NOMO-1 (cell line): ENCODE measurements around the gene FAIM2.
A peak's percentile ranks its signal among the peaks of the same experiment; 100 is the strongest.

Experiments used
- DNase-seq, 2 experiments: peaks; one replicate each; lab custom pipeline; 2025; ENCODE audit not compliant: unreplicated experiment in 2 of 2; lab: John Stamatoyannopoulos, UW

Gene FAIM2

GRCh38 chr12:49941556-49942511 is 38.1 kb upstream of the FAIM2 start:
- peak in 1 of 2 experiments; percentile 30 for DNase-seq

DNA sequence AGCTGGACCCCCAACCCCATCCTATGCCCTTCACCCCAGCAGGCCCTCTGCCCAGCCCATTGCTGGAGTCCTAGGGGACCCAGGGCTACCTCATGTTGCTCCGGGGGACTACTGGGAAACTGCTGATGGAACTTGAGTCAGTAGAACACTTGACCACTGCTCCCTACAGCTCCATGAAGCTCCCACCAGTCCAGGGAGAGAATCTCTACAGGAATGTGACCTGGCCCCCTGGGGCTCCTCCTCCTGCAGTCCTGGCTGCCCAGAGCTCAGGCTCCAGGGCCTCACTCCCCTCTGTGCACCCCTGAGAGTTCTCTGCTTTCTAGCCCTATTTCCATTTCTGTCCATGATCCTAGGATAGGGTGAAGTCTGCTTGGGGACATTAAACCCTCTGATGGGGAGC is 36.0 kb upstream of the FAIM2 start:
- no peak for DNase-seq

- DNase-seq = no peak
These were observed 35.6 kb upstream of the FAIM2 start for GRCh38 chr12:49939307-49939706.

GRCh38 chr12:49937639-49938300 is 34.1 kb upstream of the FAIM2 start:
- DNase-seq = no peak

DNA sequence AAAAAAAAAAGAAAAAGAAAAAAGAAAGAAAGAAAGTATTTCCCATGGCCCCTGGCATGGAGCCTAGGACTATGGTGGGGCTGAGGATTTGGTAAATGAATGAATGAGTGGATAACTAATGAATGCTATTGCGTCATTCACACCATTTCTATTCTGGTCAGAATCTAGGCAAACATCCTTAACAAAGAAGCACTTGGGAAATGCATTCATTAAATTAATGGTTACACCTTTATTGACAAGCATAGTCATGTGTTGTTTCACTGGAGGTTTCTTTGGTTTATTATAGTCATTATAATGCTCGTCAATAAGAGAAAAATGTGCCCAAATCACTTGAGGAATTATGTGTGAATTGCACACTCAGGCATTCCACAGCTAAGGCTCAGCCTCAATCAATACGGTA is 33.2 kb upstream of the FAIM2 start:
- DNase-seq = no peak

DNA sequence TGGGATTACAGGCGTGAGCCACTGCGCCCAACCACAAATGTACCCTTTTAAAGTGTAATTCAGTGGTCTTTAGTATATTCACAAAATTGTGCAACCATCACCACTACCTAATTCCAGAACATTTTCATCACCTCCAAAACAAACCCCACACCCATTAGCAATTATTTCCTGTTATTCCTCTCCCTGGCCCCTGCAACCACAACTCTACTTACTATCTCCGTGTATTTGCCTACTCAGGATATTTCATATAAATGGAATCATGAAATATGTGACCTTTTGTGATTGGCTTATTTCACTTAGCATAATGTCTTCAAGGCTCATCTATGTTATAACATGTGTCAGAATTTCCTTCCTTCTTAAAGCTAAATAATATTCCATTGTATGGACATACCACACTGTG is 30.8 kb upstream of the FAIM2 start:
- no peak for DNase-seq

- no peak for DNase-seq
These were observed 30.1 kb upstream of the FAIM2 start for GRCh38 chr12:49933796-49934195.

DNA sequence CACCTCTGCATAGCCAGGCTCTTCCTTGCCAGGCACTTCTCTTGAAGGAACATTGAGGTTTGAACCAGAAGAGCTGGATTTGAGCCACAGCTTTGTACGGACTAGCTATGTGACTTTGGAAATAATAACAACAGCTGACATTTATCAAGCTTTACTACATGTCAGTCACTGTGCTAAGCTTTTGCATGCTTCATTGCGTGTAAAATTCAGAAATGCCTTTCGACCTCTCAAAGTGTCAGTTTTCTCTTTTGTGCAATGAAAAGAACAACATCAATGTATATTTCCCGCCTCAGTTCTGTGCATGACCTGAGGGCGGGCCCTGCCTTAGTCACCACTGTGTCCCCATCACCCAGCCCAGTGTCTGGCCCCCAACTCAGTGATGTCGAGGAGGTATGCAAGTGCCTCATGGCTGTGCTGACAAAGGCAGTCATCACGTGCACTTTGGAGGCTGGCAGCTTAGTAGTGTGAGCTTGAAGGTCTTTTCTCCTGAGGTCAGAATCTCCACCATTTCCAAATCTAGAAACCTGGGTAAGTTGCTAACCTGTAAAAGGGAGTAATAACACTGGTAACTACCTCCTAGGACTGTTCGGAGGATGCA is 28.9 kb upstream of the FAIM2 start:
- no peak for DNase-seq

GRCh38 chr12:49932023-49932422 is 28.3 kb upstream of the FAIM2 start:
- no peak for DNase-seq

DNA sequence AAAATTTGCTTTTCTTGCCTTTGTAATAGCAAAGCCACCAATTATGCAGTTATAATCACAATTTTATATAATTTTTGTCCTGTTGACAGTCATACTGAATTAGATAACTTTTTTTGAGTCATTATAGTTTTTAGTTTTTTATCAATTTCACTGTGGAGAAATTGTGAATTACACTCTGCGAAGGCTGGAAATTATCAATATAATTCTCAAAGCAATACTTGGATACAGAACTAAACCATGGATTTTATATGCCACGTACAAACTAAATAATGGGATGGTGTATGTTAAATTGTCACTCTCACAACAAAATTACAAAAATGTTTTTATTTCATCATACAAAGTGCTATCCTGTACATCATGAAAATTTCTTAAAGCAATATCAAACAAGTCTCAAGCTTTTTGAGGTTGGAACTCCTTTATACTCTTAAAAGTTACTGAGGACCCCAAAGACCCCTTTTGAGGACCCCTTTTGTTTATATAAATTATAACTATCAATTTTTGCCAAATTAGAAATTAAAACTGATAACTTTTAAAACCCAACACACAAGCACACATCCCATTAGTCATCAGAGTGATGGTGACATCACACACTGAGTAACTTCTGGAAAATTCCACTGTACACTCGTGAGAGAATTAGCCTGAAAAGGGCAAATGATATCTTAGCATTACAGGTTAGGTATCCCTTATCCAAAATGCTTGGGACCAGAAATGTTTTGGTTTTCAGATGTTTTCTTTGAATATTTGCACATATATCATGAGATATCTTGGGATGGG is 27.0 kb upstream of the FAIM2 start:
- DNase-seq = no peak

- DNase-seq = no peak
These were observed 25.9 kb upstream of the FAIM2 start for GRCh38 chr12:49929581-49929980.

DNA sequence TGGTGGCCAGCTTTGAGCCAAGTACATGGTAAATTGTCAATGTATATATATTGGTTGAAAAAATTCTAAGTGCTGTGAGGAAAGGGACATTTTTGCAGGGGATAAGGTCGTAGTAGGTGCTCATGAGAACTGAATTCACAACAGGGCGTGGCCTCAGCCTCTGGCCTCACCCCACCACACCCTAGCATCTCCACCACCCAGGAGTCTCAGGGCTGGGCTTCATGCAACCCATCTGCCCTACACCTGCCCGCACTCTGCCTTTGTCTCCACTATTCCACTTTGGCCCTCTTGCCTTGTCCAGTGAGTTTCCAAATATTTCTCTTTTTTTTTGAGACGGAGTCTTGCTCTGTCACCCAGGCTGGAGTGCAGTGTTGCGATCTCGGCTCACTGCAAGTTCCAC is 24.8 kb upstream of the FAIM2 start:
- no peak for DNase-seq

- no peak for DNase-seq
These were observed 21.9 kb upstream of the FAIM2 start for GRCh38 chr12:49925433-49926204.

GRCh38 chr12:49924628-49925246 is 21.0 kb upstream of the FAIM2 start:
- no peak for DNase-seq

- DNase-seq = no peak
These were observed 20.3 kb upstream of the FAIM2 start for GRCh38 chr12:49923880-49924556.

GRCh38 chr12:49923035-49923644 is 19.4 kb upstream of the FAIM2 start:
- no peak for DNase-seq

DNA sequence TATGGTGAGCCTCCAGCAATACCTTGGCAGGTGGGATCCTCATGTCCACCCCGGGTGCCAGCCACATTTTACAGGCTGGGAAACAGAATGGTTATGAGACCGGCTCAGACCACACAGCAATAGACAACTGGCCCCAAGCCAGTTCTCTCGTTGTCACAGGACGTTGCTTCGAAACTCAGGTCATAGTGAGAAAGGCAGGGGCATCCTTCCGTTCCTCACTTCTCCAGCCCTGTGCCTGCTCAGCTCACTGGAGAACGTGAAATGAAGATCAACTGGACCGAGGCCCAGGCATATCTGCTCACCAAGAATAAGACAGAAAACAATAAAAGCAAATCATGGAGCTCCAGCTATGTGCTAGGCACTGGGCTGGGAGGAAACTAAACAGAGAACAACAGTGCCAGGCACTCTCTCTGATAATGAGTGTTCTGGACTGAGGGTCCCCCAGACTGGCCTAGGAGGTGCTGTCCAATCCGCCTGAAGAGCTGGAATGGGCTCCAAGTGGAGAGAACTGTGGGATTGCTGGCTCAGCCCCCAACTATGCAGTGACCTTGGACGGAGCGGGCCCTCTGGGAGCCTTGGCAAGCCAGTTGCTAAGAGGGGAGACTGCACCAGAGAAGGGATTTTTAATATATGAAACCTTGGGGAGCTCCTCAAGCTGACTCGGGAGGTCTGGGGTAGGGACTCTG is 18.8 kb upstream of the FAIM2 start:
- DNase-seq = no peak

GRCh38 chr12:49921936-49922335 is 18.2 kb upstream of the FAIM2 start:
- DNase-seq = no peak
